ENCODE results near the gene MYBPHL. TPM values are rescaled to one million over a fixed set of nuclear protein-coding genes. Genes with fewer than 3 reads are reported as not detected.

MYBPHL gene
- total and polyA plus RNA-seq, 2 of the 13 experiments (the other 11 are each of a cell fraction or from before 2014, with no cell fraction given), result 3.7 to 3.8 TPM

DNA sequence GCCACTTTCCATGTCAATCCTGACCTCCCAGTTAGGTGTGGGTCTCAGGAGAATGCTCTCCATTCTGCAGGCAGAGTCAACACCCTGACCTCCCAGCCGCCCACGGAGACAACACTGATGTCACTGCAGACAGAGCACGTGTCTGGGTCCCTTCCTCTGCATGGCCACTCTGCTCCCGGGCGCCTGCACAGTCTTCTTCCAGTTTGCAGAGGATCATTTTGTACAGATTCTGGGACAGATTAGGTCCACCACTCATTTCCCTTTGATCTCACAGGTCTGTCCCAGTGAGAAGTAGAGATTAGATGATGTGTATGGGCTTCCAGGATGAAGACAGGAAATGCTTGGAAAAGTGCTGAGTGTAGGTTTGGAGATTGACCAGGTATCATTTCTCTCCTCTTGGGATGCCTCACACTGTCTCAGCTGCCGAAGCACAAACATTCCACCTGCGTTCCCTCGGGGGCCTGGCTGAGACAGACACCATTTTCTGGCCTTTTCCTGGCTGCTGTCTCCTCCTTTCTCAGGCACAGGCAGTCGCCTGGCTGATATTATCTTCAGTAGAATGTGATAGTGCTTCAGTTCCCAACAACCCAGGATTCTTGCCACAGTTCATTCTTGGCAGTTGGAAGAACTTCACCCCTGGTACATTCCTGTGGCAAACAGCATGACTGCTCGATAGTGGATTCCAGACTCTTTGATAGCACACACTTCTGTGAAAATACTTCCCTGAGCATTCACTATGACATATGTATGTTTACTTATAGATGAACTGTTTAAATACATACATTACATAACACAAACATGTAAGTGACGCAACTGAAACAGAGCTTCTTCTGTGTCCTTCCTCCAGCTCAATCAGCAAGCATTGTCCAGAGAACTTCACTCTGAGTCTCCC lies 7.9 kb downstream of the MYBPHL start (continued):
- TF ChIP-seq HCFC1 (IDR thresholded peaks at IDR 0.05; ENCODE audit: low read depth, low read length) (no peak), ZC3H13 (CRISPR knock-in tag; IDR thresholded peaks at IDR 0.05) (peak; percentile 53), TBX3 (IDR thresholded peaks at IDR 0.05; ENCODE audit: borderline replicate concordance) (peak; percentile 74; the same call in 1 of the 2 replicates), CHD4 (IDR thresholded peaks at IDR 0.05; ENCODE audit: borderline replicate concordance, low read length) (no peak), BORCS8-MEF2B (CRISPR knock-in tag; IDR thresholded peaks at IDR 0.05) (0 out of 2 replicates have a peak, but pooled peaks have one; percentile 31), ZNF430 (CRISPR knock-in tag; IDR thresholded peaks at IDR 0.05) (0 out of 2 replicates have a peak, but pooled peaks have one; percentile 45), ZNF160 (CRISPR knock-in tag; IDR thresholded peaks at IDR 0.05) (0 out of 2 replicates have a peak, but pooled peaks have one; percentile 45), AHR (CRISPR knock-in tag; IDR thresholded peaks at IDR 0.05) (0 out of 2 replicates have a peak, but pooled peaks have one; percentile 29), NR2C2 (CRISPR knock-in tag; IDR thresholded peaks at IDR 0.05; ENCODE audit: borderline replicate concordance) (peak; percentile 39; the same call in 1 of the 2 replicates), ZNF441 (CRISPR knock-in tag; IDR thresholded peaks at IDR 0.05; ENCODE audit: borderline replicate concordance) (peak; percentile 84; the same call in 1 of the 2 replicates), CAMTA2 (CRISPR knock-in tag; IDR thresholded peaks at IDR 0.05; ENCODE audit: borderline replicate concordance) (no peak), ZNF136 (CRISPR knock-in tag; IDR thresholded peaks at IDR 0.05; ENCODE audit: low read depth) (no peak), REL (CRISPR knock-in tag; conservative IDR thresholded peaks at IDR 0.05) (peak; percentile 43; the same call in 1 of the 2 replicates), XRCC5 (optimal IDR thresholded peaks at IDR 0.05; ENCODE audit: low read length) (peak; percentile 40), ZNF891 (CRISPR knock-in tag; IDR thresholded peaks at IDR 0.05) (peak; percentile 78; the same call in 1 of the 2 replicates), ZNF724P (CRISPR knock-in tag; IDR thresholded peaks at IDR 0.05; ENCODE audit: borderline replicate concordance) (0 out of 2 replicates have a peak, but pooled peaks have one; percentile 32), ZBTB21 (CRISPR knock-in tag; IDR thresholded peaks at IDR 0.05) (no peak; the same call in 1 of the 2 replicates), NR2F2 (IDR thresholded peaks at IDR 0.05; ENCODE audit: borderline replicate concordance, low read depth) (peak; percentile 72; the same call in 1 of the 2 replicates), SMARCE1 (IDR thresholded peaks at IDR 0.05; ENCODE audit: borderline replicate concordance) (no peak), ZNF432 (CRISPR knock-in tag; IDR thresholded peaks at IDR 0.05; ENCODE audit: borderline replicate concordance) (no peak), ZNF670 (CRISPR knock-in tag; IDR thresholded peaks at IDR 0.05; ENCODE audit: borderline replicate concordance) (no peak), FOXC1 (CRISPR knock-in tag; IDR thresholded peaks at IDR 0.05; ENCODE audit: borderline replicate concordance) (peak; percentile 76; the same call in 1 of the 2 replicates), ZC3H4 (CRISPR knock-in tag; IDR thresholded peaks at IDR 0.05; ENCODE audit: borderline replicate concordance) (no peak), JARID2 (CRISPR knock-in tag; IDR thresholded peaks at IDR 0.05; ENCODE audit: insufficient replicate concordance) (peak; percentile 22)
- TF ChIP-seq, protein P1, sequence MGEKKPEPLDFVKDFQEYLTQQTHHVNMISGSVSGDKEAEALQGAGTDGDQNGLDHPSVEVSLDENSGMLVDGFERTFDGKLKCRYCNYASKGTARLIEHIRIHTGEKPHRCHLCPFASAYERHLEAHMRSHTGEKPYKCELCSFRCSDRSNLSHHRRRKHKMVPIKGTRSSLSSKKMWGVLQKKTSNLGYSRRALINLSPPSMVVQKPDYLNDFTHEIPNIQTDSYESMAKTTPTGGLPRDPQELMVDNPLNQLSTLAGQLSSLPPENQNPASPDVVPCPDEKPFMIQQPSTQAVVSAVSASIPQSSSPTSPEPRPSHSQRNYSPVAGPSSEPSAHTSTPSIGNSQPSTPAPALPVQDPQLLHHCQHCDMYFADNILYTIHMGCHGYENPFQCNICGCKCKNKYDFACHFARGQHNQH (CRISPR knock-in tag; IDR thresholded peaks at IDR 0.05), result peak; percentile 67
- TF ChIP-seq, protein P2, sequence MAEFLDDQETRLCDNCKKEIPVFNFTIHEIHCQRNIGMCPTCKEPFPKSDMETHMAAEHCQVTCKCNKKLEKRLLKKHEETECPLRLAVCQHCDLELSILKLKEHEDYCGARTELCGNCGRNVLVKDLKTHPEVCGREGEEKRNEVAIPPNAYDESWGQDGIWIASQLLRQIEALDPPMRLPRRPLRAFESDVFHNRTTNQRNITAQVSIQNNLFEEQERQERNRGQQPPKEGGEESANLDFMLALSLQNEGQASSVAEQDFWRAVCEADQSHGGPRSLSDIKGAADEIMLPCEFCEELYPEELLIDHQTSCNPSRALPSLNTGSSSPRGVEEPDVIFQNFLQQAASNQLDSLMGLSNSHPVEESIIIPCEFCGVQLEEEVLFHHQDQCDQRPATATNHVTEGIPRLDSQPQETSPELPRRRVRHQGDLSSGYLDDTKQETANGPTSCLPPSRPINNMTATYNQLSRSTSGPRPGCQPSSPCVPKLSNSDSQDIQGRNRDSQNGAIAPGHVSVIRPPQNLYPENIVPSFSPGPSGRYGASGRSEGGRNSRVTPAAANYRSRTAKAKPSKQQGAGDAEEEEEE (CRISPR knock-in tag; IDR thresholded peaks at IDR 0.05; ENCODE audit: borderline replicate concordance), result no peak
- TF ChIP-seq, protein P3, sequence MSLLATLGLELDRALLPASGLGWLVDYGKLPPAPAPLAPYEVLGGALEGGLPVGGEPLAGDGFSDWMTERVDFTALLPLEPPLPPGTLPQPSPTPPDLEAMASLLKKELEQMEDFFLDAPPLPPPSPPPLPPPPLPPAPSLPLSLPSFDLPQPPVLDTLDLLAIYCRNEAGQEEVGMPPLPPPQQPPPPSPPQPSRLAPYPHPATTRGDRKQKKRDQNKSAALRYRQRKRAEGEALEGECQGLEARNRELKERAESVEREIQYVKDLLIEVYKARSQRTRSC (CRISPR knock-in tag; IDR thresholded peaks at IDR 0.05; ENCODE audit: low read depth), result no peak
